H1 (cell line): ENCODE measurements around the gene GRIN2C. TPM values are rescaled to one million over a fixed set of nuclear protein-coding genes. Genes with fewer than 3 reads are reported as not detected.
A peak's percentile ranks its signal among the peaks of the same experiment; 100 is the strongest.

ENCODE experiments used
- CTCF ChIA-PET: fragments of 300-600 bp; sonication (Branson Sonifier 250); formaldehyde crosslinking; loops from one replicate; lab custom pipeline; 2021; ENCODE audit not compliant: partially characterized antibody; lab: Charles Lee
- POLR2A ChIA-PET: fragments of 300-600 bp; sonication (Branson Sonifier 250); formaldehyde crosslinking; loops from one replicate; lab custom pipeline; 2021; ENCODE audit warnings: inconsistent platforms; ENCODE audit not compliant: partially characterized antibody; lab: Charles Lee
- DNase-seq, 2 experiments: peaks; one replicate each; pipeline versions ENCODE4 v3.0.0 to v3.0.0-alpha.2; 2010 to 2022; ENCODE audit warnings: low spot score in 2 of 2, low read depth in 1 of 2, mixed read lengths in 1 of 2
- FAIRE-seq: peaks from 2 replicates; lab custom pipeline; 2011; peaks lifted over from hg19 to GRCh38; lab: Jason Lieb, UNC
- H2AFZ ChIP-seq: 2 replicates; pipeline ENCODE4 v1.8.1; 2012; ENCODE audit warnings: low read length, inconsistent platforms
- H2AK5ac ChIP-seq: 2 replicates; pipeline ENCODE4 v1.6.1; 2013; ENCODE audit warnings: low read depth, low read length
- H2BK120ac ChIP-seq: replicated peaks from 2 replicates; pipeline ENCODE3; 2013; ENCODE audit warnings: low read depth, low read length, inconsistent platforms
- H2BK12ac ChIP-seq: 2 replicates; pipeline ENCODE4 v1.6.1; 2013; ENCODE audit warnings: low read depth, low read length
- H2BK15ac ChIP-seq: 2 replicates; pipeline ENCODE4 v1.6.1; 2013; ENCODE audit warnings: low read length
- H2BK20ac ChIP-seq: 2 replicates; pipeline ENCODE4 v1.6.1; 2013; ENCODE audit warnings: low read length
- H2BK5ac ChIP-seq: 2 replicates; pipeline ENCODE4 v1.6.1; 2013; ENCODE audit warnings: low read depth, low read length
- H3K14ac ChIP-seq: 2 replicates; pipeline ENCODE4 v1.6.1; 2013; ENCODE audit warnings: inconsistent platforms; ENCODE audit not compliant: insufficient read length
- H3K18ac ChIP-seq: 2 replicates; pipeline ENCODE4 v1.6.1; 2013; ENCODE audit warnings: low read length; ENCODE audit errors: extremely low read depth
- H3K23ac ChIP-seq: 2 replicates; pipeline ENCODE4 v1.6.1; 2013; ENCODE audit warnings: inconsistent platforms; ENCODE audit not compliant: insufficient read length
- H3K23me2 ChIP-seq: 2 replicates; pipeline ENCODE4 v1.6.1; 2013; ENCODE audit warnings: low read depth, low read length
- H3K27ac ChIP-seq: 2 replicates; pipeline ENCODE4 v1.6.1; 2011; ENCODE audit warnings: low read depth, low read length, inconsistent platforms
- H3K27me3 ChIP-seq, 4 experiments: replicated peaks in 1 of 4; 1 replicate in 1 of 4; 2 replicates in 3 of 4; pipeline versions ENCODE4 v1.6.1 to v1.8.1; 2011 to 2013; ENCODE audit warnings: low read length in 3 of 4, mild to moderate bottlenecking in 3 of 4, inconsistent platforms in 2 of 4, mixed read lengths in 2 of 4, moderate library complexity in 1 of 4; ENCODE audit not compliant: control insufficient read depth in 3 of 4, insufficient read depth in 3 of 4; ENCODE audit errors: extremely low read depth in 1 of 4
- H3K36me3 ChIP-seq, 4 experiments: 2 replicates each; pipeline versions ENCODE4 v1.6.1 to v1.8.1; 2011 to 2013; ENCODE audit warnings: mild to moderate bottlenecking in 4 of 4, low read length in 3 of 4, moderate library complexity in 2 of 4, control low read depth in 1 of 4, inconsistent platforms in 1 of 4; ENCODE audit not compliant: insufficient read depth in 4 of 4, control insufficient read depth in 2 of 4
- H3K4ac ChIP-seq: replicated peaks from 2 replicates; pipeline ENCODE3; 2013; ENCODE audit warnings: low read length, low read depth, mixed read lengths, inconsistent platforms; ENCODE audit not compliant: insufficient read length
- H3K4me1 ChIP-seq, 4 experiments: replicated peaks in 1 of 4; 1 replicate in 1 of 4; 2 replicates in 3 of 4; pipeline versions ENCODE4 v1.6.1 to v1.8.1; 2011 to 2013; ENCODE audit warnings: low read length in 3 of 4, inconsistent platforms in 2 of 4, mixed read lengths in 1 of 4; ENCODE audit not compliant: insufficient read depth in 4 of 4, control insufficient read depth in 3 of 4
- H3K4me2 ChIP-seq, 2 experiments: 2 replicates each; pipeline versions ENCODE4 v1.6.1 to v1.8.1; 2011 to 2013; ENCODE audit warnings: low read depth in 2 of 2, low read length in 2 of 2, control low read depth in 1 of 2, inconsistent platforms in 1 of 2, mild to moderate bottlenecking in 1 of 2; ENCODE audit not compliant: insufficient read depth in 1 of 2
- H3K4me3 ChIP-seq, 4 experiments: fragments of 200-600, 300-600 bp in 1 of 4; sonication (generic), shearing (Covaris generic), sonication (Bioruptor Twin) in 1 of 4; 2 replicates each; pipeline versions ENCODE4 v1.5.1 to v1.8.1; 2011 to 2016; ENCODE audit warnings: low read length in 4 of 4, low read depth in 3 of 4, control low read depth in 2 of 4, inconsistent platforms in 2 of 4, mild to moderate bottlenecking in 2 of 4, mixed read lengths in 1 of 4, moderate library complexity in 1 of 4; ENCODE audit not compliant: insufficient read depth in 2 of 4; ENCODE audit errors: extremely low read depth in 1 of 4
- H3K56ac ChIP-seq: replicated peaks from 2 replicates; pipeline ENCODE3; 2013; ENCODE audit warnings: low read depth, mild to moderate bottlenecking, mixed read lengths, low read length, inconsistent platforms; ENCODE audit not compliant: insufficient read length
- H3K79me1 ChIP-seq: 2 replicates; pipeline ENCODE4 v1.6.1; 2013; ENCODE audit warnings: low read depth, low read length, control low read depth
- H3K79me2 ChIP-seq, 2 experiments: 2 replicates each; pipeline versions ENCODE4 v1.6.1 to v1.8.1; 2012 to 2013; ENCODE audit warnings: low read length in 2 of 2, mild to moderate bottlenecking in 2 of 2, inconsistent platforms in 1 of 2; ENCODE audit not compliant: insufficient read depth in 2 of 2, control insufficient read depth in 1 of 2
- H3K9ac ChIP-seq, 4 experiments: replicated peaks in 1 of 4; 1 replicate in 1 of 4; 2 replicates in 3 of 4; pipeline versions ENCODE4 v1.6.1 to v1.8.1; 2011 to 2013; ENCODE audit warnings: low read depth in 3 of 4, low read length in 3 of 4, control low read depth in 2 of 4, mild to moderate bottlenecking in 2 of 4, moderate library complexity in 2 of 4, inconsistent platforms in 1 of 4; ENCODE audit errors: extremely low read depth in 1 of 4
- H3K9me3 ChIP-seq, 2 experiments: 2 replicates each; pipeline versions ENCODE4 v1.6.1 to v1.8.1; 2012 to 2013; ENCODE audit warnings: mild to moderate bottlenecking in 2 of 2, moderate library complexity in 2 of 2, control low read depth in 1 of 2, inconsistent platforms in 1 of 2, low read depth in 1 of 2, low read length in 1 of 2, mixed read lengths in 1 of 2; ENCODE audit not compliant: insufficient read depth in 2 of 2
- H4K20me1 ChIP-seq, 2 experiments: replicated peaks in 1 of 2; 2 replicates each; pipeline versions ENCODE3 to v1.8.1; 2011 to 2013; ENCODE audit warnings: inconsistent platforms in 2 of 2, low read length in 2 of 2, mild to moderate bottlenecking in 1 of 2; ENCODE audit not compliant: insufficient read depth in 2 of 2, control insufficient read depth in 1 of 2
- H4K5ac ChIP-seq: 2 replicates; pipeline ENCODE4 v1.6.1; 2013; ENCODE audit warnings: low read length, low read depth, mixed read lengths, inconsistent platforms; ENCODE audit not compliant: insufficient read length
- H4K8ac ChIP-seq: 2 replicates; pipeline ENCODE4 v1.8.0; 2013; ENCODE audit warnings: mild to moderate bottlenecking, moderate library complexity, low read length, inconsistent platforms; ENCODE audit not compliant: insufficient read depth; ENCODE audit errors: extremely low read depth
- H4K91ac ChIP-seq: replicated peaks from 2 replicates; pipeline ENCODE3; 2013; ENCODE audit warnings: low read length, mixed read lengths, inconsistent platforms; ENCODE audit not compliant: insufficient read length
- BACH1 ChIP-seq: IDR thresholded peaks from 2 replicates; pipeline ENCODE4 v1.6.1; 2012; ENCODE audit warnings: low read length, improper control_type of control experiment
- CBX8 ChIP-seq: fragments of 300-800, 300-1000 bp; sonication (generic); IDR thresholded peaks from 2 replicates; pipeline ENCODE4 v1.7.1; 2016; ENCODE audit warnings: low read depth, low read length, borderline replicate concordance
- EP300 ChIP-seq, 2 experiments: IDR thresholded peaks; 1 replicate in 1 of 2; 2 replicates in 1 of 2; pipeline ENCODE4 v1.6.1; 2011 to 2012; ENCODE audit warnings: low read depth in 2 of 2, low read length in 2 of 2, mild to moderate bottlenecking in 2 of 2, borderline replicate concordance in 1 of 2, inconsistent platforms in 1 of 2, moderate library complexity in 1 of 2
- GABPA ChIP-seq: IDR thresholded peaks from 2 replicates; pipeline ENCODE4 v1.6.1; 2011; ENCODE audit warnings: mild to moderate bottlenecking, low read length, moderate library complexity, borderline replicate concordance; ENCODE audit not compliant: insufficient read depth
- KDM5A ChIP-seq: fragments of 200-600 bp; IDR thresholded peaks from 2 replicates; pipeline ENCODE4 v1.7.1; 2012; ENCODE audit warnings: mild to moderate bottlenecking, low read length, inconsistent platforms, mixed read lengths
- PHF8 ChIP-seq: fragments of 200-600 bp; sonication (generic); conservative IDR thresholded peaks from 2 replicates; pipeline ENCODE4 v1.7.1; 2012; ENCODE audit warnings: low read depth, mild to moderate bottlenecking, inconsistent platforms, low read length, moderate library complexity
- POLR2AphosphoS5 ChIP-seq: IDR thresholded peaks from 2 replicates; pipeline ENCODE4 v1.6.1; 2011; ENCODE audit warnings: low read depth, low read length
- RBBP5 ChIP-seq: IDR thresholded peaks from 2 replicates; pipeline ENCODE4 v1.7.1; 2012; ENCODE audit warnings: low read depth, mild to moderate bottlenecking, inconsistent platforms, low read length, moderate library complexity, borderline replicate concordance
- RFX5 ChIP-seq: IDR thresholded peaks from 2 replicates; pipeline ENCODE4 v1.6.1; 2011; ENCODE audit warnings: low read depth, low read length, improper control_type of control experiment, borderline replicate concordance
- SAP30 ChIP-seq: fragments of 300-600 bp; sonication (generic); IDR thresholded peaks from 2 replicates; pipeline ENCODE4 v1.7.1; 2012; ENCODE audit warnings: low read length, moderate library complexity, mild to moderate bottlenecking, inconsistent platforms; ENCODE audit not compliant: insufficient read depth, insufficient replicate concordance
- WGBS, 2 experiments: shearing (Covaris generic) in 1 of 2; methylation state at CpG; one replicate each; pipeline versions ENCODE4 v1.1.6 to v1.1.7; 2013 to 2015; ENCODE audit warnings: low lambda C conversion rate in 2 of 2, mixed read lengths in 2 of 2, inconsistent platforms in 1 of 2, low coverage in 1 of 2, missing lambda C conversion rate in 1 of 2; ENCODE audit not compliant: insufficient replicate concordance in 2 of 2, insufficient coverage in 1 of 2, insufficient read length in 1 of 2; ENCODE audit errors: extremely low coverage in 1 of 2, missing lambda C conversion rate in 1 of 2; 5-methylcytosine and 5-hydroxymethylcytosine counted together
- polyA plus RNA-seq, 7 experiments: library from polyadenylated mRNA; depleted of rRNA in 3 of 7; stranded (reverse) in 5 of 7; unstranded in 2 of 7; fragments of >200 nt in 5 of 7; fragments of 200-250 nt in 2 of 7; gene quantifications; 1 replicate in 5 of 7; 2 replicates in 1 of 7; 4 replicates in 1 of 7; pipeline versions ENCODE4 v1.2.1 to v1.2.3, GENCODE V29; 2011 to 2013; ENCODE audit warnings: missing spikeins in 2 of 7, mixed read lengths in 2 of 7
- total RNA-seq: library from RNA; stranded (reverse); fragmentation: NEBNext Ultra II Directional; extraction: Animal tissue kit (Norgen Biotek cat#: 25700); gene quantifications from 2 replicates; pipeline ENCODE4 v1.2.1, GENCODE V29; 2021

GRIN2C gene
- total and polyA plus RNA-seq, 2 of the 8 experiments (the other 6 are each of a cell fraction or from before 2014, with no cell fraction given) = 0.06 to 0.07 TPM

GRCh38 chr17:74854792-74855191, 4.9 kb downstream of the GRIN2C start:
- POLR2A ChIA-PET = no interaction called here
- no peak for FAIRE-seq
- no peak overlapping the region for H3K9ac ChIP-seq
- no peak for TF ChIP-seq SAP30
- no peak for TF ChIP-seq POLR2AphosphoS5
- TF ChIP-seq BACH1 = no peak
- TF ChIP-seq RFX5 = no peak
- no peak for TF ChIP-seq RBBP5
- no peak for TF ChIP-seq PHF8
- TF ChIP-seq EP300 (IDR thresholded peaks at IDR 0.05; ENCODE audit: borderline replicate concordance in 1 of 2, low read depth in 2 of 2, low read length in 2 of 2) = no peak
- no peak for TF ChIP-seq KDM5A
- no peak for TF ChIP-seq GABPA
- TF ChIP-seq CBX8 = no peak

More at GRCh38 chr17:74854792-74855191, 4.9 kb downstream of the GRIN2C start:
- Histone ChIP-seq H2AK5ac (no peak overlapping the region), H2BK15ac (no peak overlapping the region), H3K23me2 (peaks cover 4% of the 10 kb centered on the region; the same call in 1 of the 2 replicates), H3K27ac (no peak overlapping the region), H2BK12ac (peak overlapping the region; percentile 17; the same call in 1 of the 2 replicates), H3K4me3 (no peak overlapping the region), H2BK20ac (no peak overlapping the region), H2BK120ac (no peak overlapping the region), H3K14ac (no peak overlapping the region), H2AFZ (no peak overlapping the region), H3K36me3 (no peaks in the 10 kb centered on the region), H3K9me3 (no peaks in the 10 kb centered on the region; a peak in 1 of 4 replicates), H4K5ac (no peak overlapping the region), H3K4ac (no peak overlapping the region), H3K4me2 (no peak overlapping the region), H4K20me1 (peaks cover 5 to 9% of the 10 kb centered on the region in 2 experiments), H4K8ac (no peak overlapping the region), H3K79me2 (no peaks in the 10 kb centered on the region), H3K4me1 (peaks cover 0 to 7% (median 3%) of the 10 kb centered on the region in 4 experiments; a peak in 5 of 7 replicates), H3K23ac (no peak overlapping the region), H4K91ac (no peak overlapping the region), H3K56ac (no peak overlapping the region), H3K27me3 (peaks cover 42 to 92% (median 81%) of the 10 kb centered on the region in 4 experiments), H2BK5ac (no peak overlapping the region), H3K18ac (no peak overlapping the region), H3K79me1 (no peaks in the 10 kb centered on the region)
- CTCF ChIA-PET = interaction anchor here (2.4 to 99.6 kb wide), 3 partner anchors 11 to 107 kb away, joined by 8 to 2981 read pairs (median 2981); partner anchors contain the start of genes FDXR, GRIN2C and NAT9
- 85% methylated on average over 17 of the region's 17 CpGs; no CpG with 5 or more reads in 1 of the 2 experiments for WGBS, 2 experiments
- DNase-seq = no peak
